GM12874 (cell line): ENCODE measurements around the gene LACTB.

Experiments
- TF ChIP-seq, protein P1 (sequence below): IDR thresholded peaks from 2 replicates; pipeline ENCODE4 v1.5.1; 2011; ENCODE audit warnings: low read depth, mild to moderate bottlenecking, control low read depth, low read length, moderate library complexity; ENCODE audit not compliant: insufficient read depth

Gene LACTB

GRCh38 chr15:63172376-63172775 lies 50.7 kb downstream of the LACTB start:
- TF ChIP-seq, protein P1, sequence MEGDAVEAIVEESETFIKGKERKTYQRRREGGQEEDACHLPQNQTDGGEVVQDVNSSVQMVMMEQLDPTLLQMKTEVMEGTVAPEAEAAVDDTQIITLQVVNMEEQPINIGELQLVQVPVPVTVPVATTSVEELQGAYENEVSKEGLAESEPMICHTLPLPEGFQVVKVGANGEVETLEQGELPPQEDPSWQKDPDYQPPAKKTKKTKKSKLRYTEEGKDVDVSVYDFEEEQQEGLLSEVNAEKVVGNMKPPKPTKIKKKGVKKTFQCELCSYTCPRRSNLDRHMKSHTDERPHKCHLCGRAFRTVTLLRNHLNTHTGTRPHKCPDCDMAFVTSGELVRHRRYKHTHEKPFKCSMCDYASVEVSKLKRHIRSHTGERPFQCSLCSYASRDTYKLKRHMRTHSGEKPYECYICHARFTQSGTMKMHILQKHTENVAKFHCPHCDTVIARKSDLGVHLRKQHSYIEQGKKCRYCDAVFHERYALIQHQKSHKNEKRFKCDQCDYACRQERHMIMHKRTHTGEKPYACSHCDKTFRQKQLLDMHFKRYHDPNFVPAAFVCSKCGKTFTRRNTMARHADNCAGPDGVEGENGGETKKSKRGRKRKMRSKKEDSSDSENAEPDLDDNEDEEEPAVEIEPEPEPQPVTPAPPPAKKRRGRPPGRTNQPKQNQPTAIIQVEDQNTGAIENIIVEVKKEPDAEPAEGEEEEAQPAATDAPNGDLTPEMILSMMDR: no peak

GRCh38 chr15:63172851-63173451 lies 51.3 kb downstream of the LACTB start:
- TF ChIP-seq, protein P1: no peak

DNA sequence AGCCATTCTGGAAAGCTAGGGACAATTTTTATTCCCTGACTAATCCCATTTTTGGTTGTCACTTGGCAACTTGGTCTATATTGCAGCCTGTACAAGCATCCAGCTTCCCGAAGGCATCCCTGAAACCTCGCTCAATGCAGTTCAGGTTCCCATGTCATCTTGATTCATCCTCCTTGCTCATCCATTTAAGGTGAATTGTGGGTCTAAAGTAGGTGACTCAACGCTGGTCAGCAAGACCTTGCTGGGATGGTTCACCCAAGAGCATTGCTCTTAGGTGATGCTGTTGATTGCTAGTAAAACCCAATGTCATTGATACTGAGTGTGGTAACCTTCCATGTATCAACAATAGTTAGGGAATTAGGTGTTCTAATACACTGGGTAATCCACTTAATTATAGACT lies 54.6 kb downstream of the LACTB start:
- TF ChIP-seq, protein P1: no peak

GRCh38 chr15:63178034-63178433 lies 56.4 kb downstream of the LACTB start:
- TF ChIP-seq, protein P1: no peak

GRCh38 chr15:63180746-63181145 lies 59.1 kb downstream of the LACTB start:
- TF ChIP-seq, protein P1: no peak

DNA sequence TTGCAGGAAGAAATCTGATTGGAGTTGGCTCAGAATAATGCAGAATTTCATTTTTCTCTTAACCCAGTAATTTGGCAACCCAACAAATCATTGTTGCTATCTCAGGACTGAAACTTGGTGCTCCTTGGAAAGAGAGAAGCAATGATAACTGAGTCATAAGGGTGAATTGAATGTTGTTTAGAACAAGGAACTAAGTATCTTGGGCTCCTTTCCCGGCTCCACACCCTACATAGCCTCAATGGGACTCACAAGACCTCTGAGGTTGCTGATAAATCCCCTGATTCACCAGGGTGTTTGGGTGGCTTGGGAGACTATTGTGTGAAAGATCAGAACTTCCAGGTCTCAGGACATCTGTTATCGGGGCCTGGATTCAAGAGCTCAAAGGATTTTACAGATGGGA lies 60.0 kb downstream of the LACTB start:
- TF ChIP-seq, protein P1: no peak

GRCh38 chr15:63185206-63185605 lies 63.5 kb downstream of the LACTB start:
- TF ChIP-seq, protein P1: no peak
